Measurements from ENCODE around the gene ROR2.

The ROR2 gene

GRCh38 chr9:91867740-91868139 lies 82.3 kb downstream of the ROR2 start:
- Histone ChIP-seq H3K36me3 (ENCODE audit: control insufficient read depth, insufficient read depth, low read length) (no peaks in the 10 kb centered on the region), H3K4me1 (ENCODE audit: control insufficient read depth, insufficient read depth, low read length) (peaks cover 3% of the 10 kb centered on the region; the same call in 1 of the 2 replicates)

GRCh38 chr9:91865041-91865440 lies 85.0 kb downstream of the ROR2 start:
- peaks cover 3% of the 10 kb centered on the region; the same call in 1 of the 2 replicates for H3K4me1 ChIP-seq (ENCODE audit: control insufficient read depth, insufficient read depth, low read length)
- H3K27ac ChIP-seq (ENCODE audit: low read depth, low read length) = no peak overlapping the region
- H3K9ac ChIP-seq (ENCODE audit: low read depth, low read length) = no peak overlapping the region
- no peaks in the 10 kb centered on the region for H3K9me3 ChIP-seq (ENCODE audit: control insufficient read depth, insufficient read depth, low read length)
- no peaks in the 10 kb centered on the region for H3K27me3 ChIP-seq (ENCODE audit: control insufficient read depth, insufficient read depth, low read length)
- no peak overlapping the region for H3K4me3 ChIP-seq (ENCODE audit: low read depth, low read length)
- no peaks in the 10 kb centered on the region for H3K36me3 ChIP-seq (ENCODE audit: control insufficient read depth, insufficient read depth, low read length)

More at GRCh38 chr9:91867740-91868139, 82.3 kb downstream of the ROR2 start:
- Histone ChIP-seq H3K27ac (ENCODE audit: low read depth, low read length) (no peak overlapping the region), H3K9me3 (ENCODE audit: control insufficient read depth, insufficient read depth, low read length) (no peaks in the 10 kb centered on the region), H3K4me3 (ENCODE audit: low read depth, low read length) (no peak overlapping the region), H3K27me3 (ENCODE audit: control insufficient read depth, insufficient read depth, low read length) (no peaks in the 10 kb centered on the region), H3K9ac (ENCODE audit: low read depth, low read length) (no peak overlapping the region)

GRCh38 chr9:91864380-91864779 lies 85.6 kb downstream of the ROR2 start:
- Histone ChIP-seq H3K4me1 (ENCODE audit: control insufficient read depth, insufficient read depth, low read length) (peaks cover 3% of the 10 kb centered on the region; the same call in 1 of the 2 replicates), H3K4me3 (ENCODE audit: low read depth, low read length) (no peak overlapping the region), H3K27me3 (ENCODE audit: control insufficient read depth, insufficient read depth, low read length) (no peaks in the 10 kb centered on the region)

GRCh38 chr9:91863469-91863868 lies 86.6 kb downstream of the ROR2 start:
- Histone ChIP-seq H3K4me3 (ENCODE audit: low read depth, low read length) (no peak overlapping the region), H3K9ac (ENCODE audit: low read depth, low read length) (no peak overlapping the region), H3K9me3 (ENCODE audit: control insufficient read depth, insufficient read depth, low read length) (no peaks in the 10 kb centered on the region), H3K27ac (ENCODE audit: low read depth, low read length) (no peak overlapping the region), H3K4me1 (ENCODE audit: control insufficient read depth, insufficient read depth, low read length) (peaks cover 5% of the 10 kb centered on the region; the same call in 1 of the 2 replicates), H3K36me3 (ENCODE audit: control insufficient read depth, insufficient read depth, low read length) (no peaks in the 10 kb centered on the region), H3K27me3 (ENCODE audit: control insufficient read depth, insufficient read depth, low read length) (no peaks in the 10 kb centered on the region)

More at GRCh38 chr9:91864380-91864779, 85.6 kb downstream of the ROR2 start:
- no peaks in the 10 kb centered on the region for H3K36me3 ChIP-seq (ENCODE audit: control insufficient read depth, insufficient read depth, low read length)
- H3K9me3 ChIP-seq (ENCODE audit: control insufficient read depth, insufficient read depth, low read length) = no peaks in the 10 kb centered on the region
- no peak overlapping the region for H3K27ac ChIP-seq (ENCODE audit: low read depth, low read length)
- H3K9ac ChIP-seq (ENCODE audit: low read depth, low read length) = no peak overlapping the region

- Histone ChIP-seq H3K27me3 (ENCODE audit: control insufficient read depth, insufficient read depth, low read length) (no peaks in the 10 kb centered on the region), H3K4me1 (ENCODE audit: control insufficient read depth, insufficient read depth, low read length) (peaks cover 23% of the 10 kb centered on the region), H3K36me3 (ENCODE audit: control insufficient read depth, insufficient read depth, low read length) (no peaks in the 10 kb centered on the region), H3K9ac (ENCODE audit: low read depth, low read length) (no peak overlapping the region), H3K9me3 (ENCODE audit: control insufficient read depth, insufficient read depth, low read length) (no peaks in the 10 kb centered on the region), H3K4me3 (ENCODE audit: low read depth, low read length) (no peak overlapping the region), H3K27ac (ENCODE audit: low read depth, low read length) (peak overlapping the region; percentile 76)
Observed at GRCh38 chr9:91858213-91859030, 91.6 kb downstream of the ROR2 start.

GRCh38 chr9:91857291-91858212 lies 92.5 kb downstream of the ROR2 start:
- Histone ChIP-seq H3K36me3 (ENCODE audit: control insufficient read depth, insufficient read depth, low read length) (no peaks in the 10 kb centered on the region), H3K4me3 (ENCODE audit: low read depth, low read length) (no peak overlapping the region), H3K9me3 (ENCODE audit: control insufficient read depth, insufficient read depth, low read length) (no peaks in the 10 kb centered on the region), H3K4me1 (ENCODE audit: control insufficient read depth, insufficient read depth, low read length) (peaks cover 23% of the 10 kb centered on the region), H3K27ac (ENCODE audit: low read depth, low read length) (peak overlapping the region; percentile 76), H3K27me3 (ENCODE audit: control insufficient read depth, insufficient read depth, low read length) (no peaks in the 10 kb centered on the region), H3K9ac (ENCODE audit: low read depth, low read length) (no peak overlapping the region)

GRCh38 chr9:91856419-91856818 lies 93.6 kb downstream of the ROR2 start:
- Histone ChIP-seq H3K4me1 (ENCODE audit: control insufficient read depth, insufficient read depth, low read length) (peaks cover 23% of the 10 kb centered on the region), H3K36me3 (ENCODE audit: control insufficient read depth, insufficient read depth, low read length) (no peaks in the 10 kb centered on the region), H3K9ac (ENCODE audit: low read depth, low read length) (no peak overlapping the region), H3K27ac (ENCODE audit: low read depth, low read length) (no peak overlapping the region), H3K9me3 (ENCODE audit: control insufficient read depth, insufficient read depth, low read length) (no peaks in the 10 kb centered on the region), H3K4me3 (ENCODE audit: low read depth, low read length) (no peak overlapping the region), H3K27me3 (ENCODE audit: control insufficient read depth, insufficient read depth, low read length) (no peaks in the 10 kb centered on the region)

GRCh38 chr9:91855196-91855595 lies 94.8 kb downstream of the ROR2 start:
- Histone ChIP-seq H3K4me1 (ENCODE audit: control insufficient read depth, insufficient read depth, low read length) (peaks cover 23% of the 10 kb centered on the region), H3K36me3 (ENCODE audit: control insufficient read depth, insufficient read depth, low read length) (no peaks in the 10 kb centered on the region), H3K4me3 (ENCODE audit: low read depth, low read length) (no peak overlapping the region), H3K27ac (ENCODE audit: low read depth, low read length) (no peak overlapping the region), H3K9me3 (ENCODE audit: control insufficient read depth, insufficient read depth, low read length) (no peaks in the 10 kb centered on the region), H3K9ac (ENCODE audit: low read depth, low read length) (no peak overlapping the region), H3K27me3 (ENCODE audit: control insufficient read depth, insufficient read depth, low read length) (no peaks in the 10 kb centered on the region)

GRCh38 chr9:91852801-91853347 lies 97.2 kb downstream of the ROR2 start:
- H3K4me1 ChIP-seq (ENCODE audit: control insufficient read depth, insufficient read depth, low read length) = peaks cover 15% of the 10 kb centered on the region
- no peak overlapping the region for H3K9ac ChIP-seq (ENCODE audit: low read depth, low read length)
- H3K9me3 ChIP-seq (ENCODE audit: control insufficient read depth, insufficient read depth, low read length) = no peaks in the 10 kb centered on the region
- no peak overlapping the region for H3K4me3 ChIP-seq (ENCODE audit: low read depth, low read length)
- no peaks in the 10 kb centered on the region for H3K27me3 ChIP-seq (ENCODE audit: control insufficient read depth, insufficient read depth, low read length)
- no peak overlapping the region for H3K27ac ChIP-seq (ENCODE audit: low read depth, low read length)
- H3K36me3 ChIP-seq (ENCODE audit: control insufficient read depth, insufficient read depth, low read length) = no peaks in the 10 kb centered on the region

- Histone ChIP-seq H3K4me1 (ENCODE audit: control insufficient read depth, insufficient read depth, low read length) (no peaks in the 10 kb centered on the region), H3K36me3 (ENCODE audit: control insufficient read depth, insufficient read depth, low read length) (no peaks in the 10 kb centered on the region), H3K9me3 (ENCODE audit: control insufficient read depth, insufficient read depth, low read length) (no peaks in the 10 kb centered on the region), H3K4me3 (ENCODE audit: low read depth, low read length) (no peak overlapping the region), H3K27me3 (ENCODE audit: control insufficient read depth, insufficient read depth, low read length) (no peaks in the 10 kb centered on the region), H3K9ac (ENCODE audit: low read depth, low read length) (no peak overlapping the region), H3K27ac (ENCODE audit: low read depth, low read length) (no peak overlapping the region)
Observed at GRCh38 chr9:91849694-91850093, 100.3 kb downstream of the ROR2 start.

All from HUES48 (cell line).